Activated T-cell treated with anti-CD3 and anti-CD28 coated beads for 1 hour (primary cell): ENCODE data around the gene ADARB2.

Experiments used
- DNase-seq: peaks from one replicate; pipeline ENCODE4 v3.0.0-alpha.2; 2020; ENCODE audit warnings: low read depth

The ADARB2 gene

GRCh38 chr10:1187855-1188557, 549.3 kb downstream of the ADARB2 start:
- no peak for DNase-seq

- DNase-seq: no peak
Measured at GRCh38 chr10:1187151-1187854, 550.0 kb downstream of the ADARB2 start.

DNA sequence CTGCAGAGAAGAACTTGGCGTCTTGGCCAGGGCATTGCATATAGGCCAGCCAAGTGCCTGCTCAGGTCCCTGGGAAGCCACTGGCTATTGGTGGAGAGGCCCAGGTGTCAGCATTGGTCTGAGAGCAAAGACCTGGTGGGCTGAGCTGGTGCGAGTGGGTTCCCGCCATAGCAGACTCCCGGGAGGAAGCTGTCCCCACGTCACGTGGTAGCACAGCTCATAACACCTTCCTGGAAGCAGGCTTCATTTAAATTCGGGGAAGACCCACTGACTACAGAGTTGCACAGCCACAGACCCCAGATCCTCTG, 550.7 kb downstream of the ADARB2 start:
- DNase-seq: no peak

GRCh38 chr10:1185911-1186682, 551.2 kb downstream of the ADARB2 start:
- DNase-seq: no peak

- DNase-seq: no peak
Measured at GRCh38 chr10:1184541-1185430, 552.5 kb downstream of the ADARB2 start.

DNA sequence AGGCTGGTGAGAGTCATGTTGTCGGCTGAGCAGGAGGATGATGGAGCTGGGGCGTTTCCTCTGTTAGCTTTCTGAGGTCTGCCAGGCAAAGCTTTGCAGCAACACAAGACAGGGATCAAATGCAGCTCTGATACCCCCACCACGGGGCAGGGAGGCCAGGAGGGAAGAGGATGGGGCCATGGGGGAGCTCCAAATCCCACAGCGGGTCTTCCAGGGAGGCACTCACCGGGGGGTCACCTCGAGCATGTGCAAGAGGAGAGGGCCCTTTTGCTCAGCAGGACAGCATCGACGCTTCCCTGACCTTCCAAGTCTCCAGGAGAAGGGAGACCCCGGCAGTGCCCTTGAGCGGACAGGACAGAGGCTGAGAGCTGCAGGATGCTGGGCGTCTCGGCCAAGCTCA, 553.6 kb downstream of the ADARB2 start:
- DNase-seq: no peak

GRCh38 chr10:1183033-1183396, 554.3 kb downstream of the ADARB2 start:
- DNase-seq: no peak

GRCh38 chr10:1182280-1183032, 554.9 kb downstream of the ADARB2 start:
- DNase-seq: no peak

DNA sequence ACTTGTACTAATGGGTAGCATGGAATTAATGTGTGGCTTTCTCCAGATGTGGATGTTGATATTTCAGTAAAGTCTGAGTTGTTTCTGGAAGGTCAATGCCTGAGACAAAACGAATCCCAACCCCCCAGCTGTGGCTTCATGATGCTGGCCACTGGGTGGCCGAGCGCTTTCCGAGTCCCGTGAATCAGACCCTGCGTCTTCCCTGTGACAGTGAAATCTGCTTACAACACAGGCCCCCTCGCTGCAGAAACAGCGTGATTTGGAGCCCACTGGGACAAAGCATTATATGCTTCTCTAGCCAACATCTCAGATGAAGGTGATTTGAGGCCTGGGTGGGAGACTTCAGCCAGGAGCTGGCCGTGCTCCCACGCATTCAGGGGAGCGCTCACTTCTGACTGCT, 556.5 kb downstream of the ADARB2 start:
- no peak for DNase-seq

DNA sequence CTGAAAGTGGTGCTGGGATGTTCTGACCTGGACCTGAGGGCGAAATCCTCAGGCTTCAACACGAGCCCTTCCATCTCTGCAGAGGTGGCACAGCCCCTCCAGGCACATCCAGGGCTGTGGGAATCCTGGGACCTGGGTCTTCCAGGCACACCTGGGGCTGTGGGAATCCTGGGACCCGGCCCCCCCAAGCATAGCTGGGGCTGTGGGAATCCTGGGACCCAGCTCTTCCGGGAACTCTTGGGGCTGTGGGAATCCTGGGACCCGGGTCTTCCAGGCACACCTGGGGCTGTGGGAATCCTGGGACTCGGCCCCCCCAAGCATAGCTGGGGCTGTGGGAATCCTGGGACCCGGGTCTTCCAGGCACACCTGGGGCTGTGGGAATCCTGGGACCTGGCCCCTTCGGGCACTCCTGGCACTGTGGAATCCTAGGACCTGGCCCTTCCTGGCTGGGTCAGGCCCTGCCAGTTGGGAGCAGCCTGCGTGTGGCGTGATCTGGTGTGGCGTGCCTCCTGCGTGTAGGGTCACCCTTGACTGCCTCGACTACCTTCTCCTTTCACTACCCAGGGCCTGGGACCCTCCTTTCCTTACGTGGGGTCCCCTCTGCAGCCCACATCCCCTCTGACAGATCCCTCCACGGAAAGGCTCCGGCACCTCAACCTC, 557.1 kb downstream of the ADARB2 start:
- DNase-seq: no peak

DNA sequence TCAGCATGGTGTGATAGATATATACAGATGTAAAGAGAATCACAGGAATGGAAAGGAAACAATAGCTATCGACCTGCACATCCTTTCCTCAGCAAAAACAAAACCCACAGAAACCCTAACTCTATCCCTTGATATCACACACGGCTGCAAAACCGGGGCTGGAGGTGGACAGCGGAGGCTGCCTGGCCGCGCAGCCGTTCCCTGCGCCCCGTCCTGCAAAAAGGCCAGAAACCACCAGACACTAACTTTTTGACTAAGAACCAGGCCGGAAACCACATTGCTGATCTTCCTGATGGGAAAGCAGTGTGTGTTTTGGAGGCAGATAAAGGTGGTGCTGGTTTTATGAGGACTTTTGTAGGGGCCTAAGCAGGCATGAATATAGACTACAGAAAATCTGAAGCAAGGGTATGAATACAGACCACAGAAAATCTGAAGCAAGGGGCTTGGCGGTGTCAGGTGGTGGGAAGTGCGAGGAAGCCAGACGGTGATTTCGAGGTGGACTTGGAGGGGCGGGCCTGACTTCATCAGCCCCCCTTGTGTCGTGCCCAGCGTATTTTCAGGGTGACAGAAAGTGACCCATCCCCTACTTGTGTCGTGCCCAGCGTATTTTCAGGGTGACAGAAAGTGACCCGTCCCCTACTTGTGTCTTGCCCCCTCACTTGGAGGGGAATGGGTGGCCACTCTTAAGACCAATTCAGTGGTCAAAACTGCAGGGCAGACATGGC, 557.8 kb downstream of the ADARB2 start:
- DNase-seq: no peak

GRCh38 chr10:1178506-1178905, 558.8 kb downstream of the ADARB2 start:
- DNase-seq: no peak

DNA sequence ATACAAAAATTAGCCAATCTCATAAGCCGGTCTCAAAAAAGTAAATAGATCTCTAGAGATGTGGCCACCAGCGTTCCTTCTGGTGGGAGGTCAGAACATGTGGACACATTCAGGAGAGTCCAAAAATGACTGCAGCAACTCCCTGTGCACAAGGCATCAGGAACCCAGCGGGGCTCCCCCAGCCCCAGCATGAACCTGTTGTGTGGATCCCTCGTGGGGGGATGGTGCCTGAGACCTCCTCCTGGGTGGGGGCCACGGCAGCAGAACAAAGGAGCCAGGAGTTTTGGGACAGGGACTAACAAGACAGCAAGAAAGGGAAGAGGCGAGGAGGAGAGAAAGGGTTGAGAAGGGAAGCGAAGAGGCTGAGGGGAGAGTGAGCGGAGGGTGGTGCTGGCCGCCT, 559.4 kb downstream of the ADARB2 start:
- DNase-seq: no peak

DNA sequence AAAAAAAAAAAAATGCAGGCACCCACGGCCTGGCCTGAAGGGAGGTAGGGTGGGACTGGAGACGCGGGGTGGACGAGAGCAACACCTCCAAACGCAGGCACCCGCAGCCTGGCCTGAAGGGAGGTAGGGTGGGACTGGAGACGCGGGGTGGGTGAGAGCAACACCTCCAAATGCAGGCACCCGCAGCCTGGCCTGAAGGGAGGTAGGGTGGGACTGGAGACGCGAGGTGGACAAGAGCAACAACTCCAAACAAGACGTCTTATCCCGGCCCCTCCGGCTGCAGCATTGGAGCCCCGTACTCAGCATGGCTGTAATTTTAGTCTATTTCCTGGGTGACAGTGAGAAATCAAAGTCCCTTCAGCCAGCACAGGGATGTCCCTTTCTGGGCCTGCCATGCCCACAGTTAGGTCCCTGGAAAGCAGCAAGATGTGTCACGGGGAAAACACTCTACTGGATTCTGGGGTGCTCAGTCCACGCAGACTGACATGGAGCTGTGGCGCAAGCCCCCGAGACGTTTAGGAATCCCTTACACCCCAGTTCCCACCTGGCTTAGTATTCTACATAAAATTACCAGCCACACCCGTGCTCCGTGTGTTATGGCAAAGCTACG, 561.3 kb downstream of the ADARB2 start:
- DNase-seq: no peak

- DNase-seq: no peak
Measured at GRCh38 chr10:1174022-1174421, 563.3 kb downstream of the ADARB2 start.

GRCh38 chr10:1173091-1173490, 564.2 kb downstream of the ADARB2 start:
- no peak for DNase-seq

GRCh38 chr10:1172256-1172984, 564.9 kb downstream of the ADARB2 start:
- DNase-seq: no peak

DNA sequence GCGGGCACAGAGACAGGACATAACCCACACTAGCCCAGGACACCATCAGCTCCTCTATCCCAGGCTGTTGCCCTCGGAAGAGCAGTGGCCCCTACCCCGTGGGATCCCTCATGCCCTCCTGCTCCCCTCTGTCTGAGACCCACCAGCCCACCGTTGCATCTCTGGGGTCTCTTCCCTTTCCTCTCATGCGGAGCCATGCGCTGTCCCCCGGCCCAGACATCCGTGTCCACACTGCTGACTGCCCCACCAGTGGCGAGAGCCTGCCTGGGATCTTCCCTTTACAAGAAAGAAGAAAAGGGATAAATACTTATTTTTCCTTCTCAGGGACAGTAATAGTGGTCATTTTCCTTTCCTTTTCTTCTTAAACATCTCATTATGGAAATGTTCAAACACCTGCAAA, 565.7 kb downstream of the ADARB2 start:
- DNase-seq: no peak

DNA sequence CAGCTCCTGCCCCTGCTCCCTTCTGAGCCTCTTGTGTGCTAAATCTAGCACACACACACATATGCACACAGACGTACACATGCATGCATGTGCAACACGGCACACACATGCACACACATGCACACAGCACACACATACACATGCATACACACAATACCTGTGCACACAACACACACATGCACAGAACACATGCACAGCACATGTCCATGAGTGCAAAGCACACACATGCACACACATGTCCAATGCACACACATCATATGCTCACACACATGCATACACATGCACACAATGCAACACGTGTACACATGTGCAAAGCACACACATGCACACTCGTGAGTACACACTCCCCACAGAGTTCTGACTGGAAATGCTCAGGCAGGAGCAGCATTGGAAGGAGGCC, 566.1 kb downstream of the ADARB2 start:
- DNase-seq: no peak
